GM18526 (cell line): ENCODE measurements around the gene ITIH1.

Experiments
- POLR2A ChIP-seq: IDR thresholded peaks from 3 replicates; pipeline ENCODE4 v1.6.1; 2011; ENCODE audit not compliant: insufficient read length; ENCODE audit errors: extremely low read depth

The ITIH1 gene

GRCh38 chr3:52771334-52771681, 6.1 kb upstream of the ITIH1 start:
- no peak for TF ChIP-seq POLR2A

- TF ChIP-seq POLR2A, result no peak
Observed at GRCh38 chr3:52771702-52772101, 5.7 kb upstream of the ITIH1 start.

- no peak for TF ChIP-seq POLR2A
Observed at GRCh38 chr3:52773361-52774065, 3.9 kb upstream of the ITIH1 start.

- no peak for TF ChIP-seq POLR2A
Observed at GRCh38 chr3:52774066-52774713, 3.2 kb upstream of the ITIH1 start.

- no peak for TF ChIP-seq POLR2A
Observed at GRCh38 chr3:52774901-52775864, 2.2 kb upstream of the ITIH1 start.

- no peak for TF ChIP-seq POLR2A
Observed at GRCh38 chr3:52775877-52776276, 1.5 kb upstream of the ITIH1 start.

GRCh38 chr3:52777959-52778805, 783 bp downstream of the ITIH1 start:
- TF ChIP-seq POLR2A, result no peak

GRCh38 chr3:52779011-52779836, 1.8 kb downstream of the ITIH1 start:
- no peak for TF ChIP-seq POLR2A

- no peak for TF ChIP-seq POLR2A
Observed at GRCh38 chr3:52779837-52780585, 2.6 kb downstream of the ITIH1 start.

GRCh38 chr3:52781741-52782140, 4.3 kb downstream of the ITIH1 start:
- TF ChIP-seq POLR2A, result no peak

- TF ChIP-seq POLR2A, result no peak
Observed at GRCh38 chr3:52782412-52783210, 5.2 kb downstream of the ITIH1 start.

- no peak for TF ChIP-seq POLR2A
Observed at GRCh38 chr3:52783211-52783555, 5.8 kb downstream of the ITIH1 start.
